Dermis microvascular lymphatic vessel endothelial cell (primary cell): ENCODE results near the gene EFS. TPM values are rescaled to one million over a fixed set of nuclear protein-coding genes. Genes with fewer than 3 reads are reported as not detected.
"Not testable (repeated sequence)": the region's sequence is repeated elsewhere in the genome, so short reads cannot be mapped to it uniquely, and the experiment has no call there.

Experiments used
- DNase-seq, 2 donors: peaks; one replicate each; pipeline versions ENCODE4 v3.0.0 to v3.0.0-alpha.2; 2010; ENCODE audit warnings: low read depth in 2 of 2
- total RNA-seq: library from RNA; depleted of rRNA; stranded (reverse); fragments of >200 nt; gene quantifications from 2 replicates; pipeline ENCODE4 v1.2.1, GENCODE V29; 2014

EFS gene
- not detected in 2 replicates for total RNA-seq

GRCh38 chr14:23365036-23365731, at the start of gene EFS:
EFS (minus strand) TSS chr14:23365172; CDS start chr14:23365025, 147 bp downstream.
- DNase-seq = no peak

GRCh38 chr14:23414254-23414653, 49.3 kb upstream of the EFS start:
- no peak for DNase-seq

- no peak for DNase-seq
Measured at GRCh38 chr14:23413681-23414080, 48.7 kb upstream of the EFS start.

- no peak for DNase-seq
Measured at GRCh38 chr14:23411563-23412525, 46.9 kb upstream of the EFS start.

- no peak for DNase-seq
Measured at GRCh38 chr14:23409966-23410635, 45.1 kb upstream of the EFS start.

- DNase-seq = no peak
Measured at GRCh38 chr14:23409475-23409874, 44.5 kb upstream of the EFS start.

- no peak for DNase-seq
Measured at GRCh38 chr14:23408307-23408630, 43.3 kb upstream of the EFS start.

- no peak for DNase-seq
Measured at GRCh38 chr14:23407516-23408306, 42.7 kb upstream of the EFS start, which contains the start of gene MYH6. MYH6 (minus strand) TSS chr14:23408273; CDS start chr14:23407223, 1,050 bp downstream.

GRCh38 chr14:23406725-23407355, 41.9 kb upstream of the EFS start:
- DNase-seq = no peak

- DNase-seq = no peak
Measured at GRCh38 chr14:23406244-23406643, 41.3 kb upstream of the EFS start.

GRCh38 chr14:23405516-23406025, 40.6 kb upstream of the EFS start:
- no peak for DNase-seq

- no peak for DNase-seq
Measured at GRCh38 chr14:23405096-23405495, 40.1 kb upstream of the EFS start.

- DNase-seq = no peak
Measured at GRCh38 chr14:23404331-23404900, 39.4 kb upstream of the EFS start.

GRCh38 chr14:23403908-23404307, 38.9 kb upstream of the EFS start:
- DNase-seq = no peak

- no peak for DNase-seq
Measured at GRCh38 chr14:23403139-23403438, 38.1 kb upstream of the EFS start.

- DNase-seq = no peak
Measured at GRCh38 chr14:23402296-23403138, 37.5 kb upstream of the EFS start.

- no peak for DNase-seq
Measured at GRCh38 chr14:23401291-23401690, 36.3 kb upstream of the EFS start.

GRCh38 chr14:23400496-23401149, 35.7 kb upstream of the EFS start:
- not testable (repeated sequence) for DNase-seq

- DNase-seq = no peak
Measured at GRCh38 chr14:23399591-23399990, 34.6 kb upstream of the EFS start.
